KOPT-K1 (cell line): ENCODE results near the gene ADNP2.

Experiments used
- H3K27ac ChIP-seq: fragments of 200-600 bp; sonication (generic); 2 replicates; pipeline ENCODE4 v1.5.1; 2016; ENCODE audit warnings: antibody characterized with exemption, mild to moderate bottlenecking, low read depth, low read length; ENCODE audit not compliant: poor library complexity, severe bottlenecking
- H3K36me3 ChIP-seq: fragments of 200-600 bp; sonication (generic); 2 replicates; pipeline ENCODE4 v1.5.1; 2017; ENCODE audit warnings: antibody characterized with exemption, mild to moderate bottlenecking, low read length, moderate library complexity; ENCODE audit not compliant: insufficient read depth
- H3K9me3 ChIP-seq: fragments of 200-600 bp; sonication (generic); 2 replicates; pipeline ENCODE4 v1.5.1; 2017; ENCODE audit warnings: antibody characterized with exemption, low read length, mild to moderate bottlenecking; ENCODE audit not compliant: insufficient read depth, poor library complexity, severe bottlenecking

ADNP2 gene

GRCh38 chr18:80167931-80168330, 58.9 kb downstream of the ADNP2 start:
- peaks cover 28% of the 10 kb centered on the region for H3K9me3 ChIP-seq
- no peaks in the 10 kb centered on the region for H3K36me3 ChIP-seq

DNA sequence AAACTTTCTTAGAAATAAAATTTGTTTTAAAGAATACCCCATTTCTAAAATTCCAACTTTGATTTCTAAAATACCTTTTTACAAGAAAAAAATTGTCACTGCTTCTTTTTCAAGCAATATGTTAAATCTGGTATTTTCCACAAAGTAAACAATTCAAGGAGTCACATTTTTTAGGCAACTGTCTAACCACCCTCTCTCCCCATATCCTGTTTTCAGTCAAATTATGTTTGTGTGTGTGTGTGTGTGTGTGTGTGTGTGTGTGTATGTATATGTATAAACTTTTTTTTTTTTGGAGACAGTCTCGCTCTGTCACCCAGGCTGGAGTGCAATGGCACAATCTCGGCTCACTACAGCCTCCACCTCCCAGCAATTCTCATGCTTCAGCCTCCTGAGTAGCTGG, 59.3 kb downstream of the ADNP2 start:
- Histone ChIP-seq H3K27ac (no peak overlapping the region), H3K36me3 (no peaks in the 10 kb centered on the region), H3K9me3 (peaks cover 24% of the 10 kb centered on the region)

More at GRCh38 chr18:80167931-80168330, 58.9 kb downstream of the ADNP2 start:
- no peak overlapping the region for H3K27ac ChIP-seq

- no peak overlapping the region for H3K27ac ChIP-seq
Measured at GRCh38 chr18:80168982-80169381, 59.9 kb downstream of the ADNP2 start.

DNA sequence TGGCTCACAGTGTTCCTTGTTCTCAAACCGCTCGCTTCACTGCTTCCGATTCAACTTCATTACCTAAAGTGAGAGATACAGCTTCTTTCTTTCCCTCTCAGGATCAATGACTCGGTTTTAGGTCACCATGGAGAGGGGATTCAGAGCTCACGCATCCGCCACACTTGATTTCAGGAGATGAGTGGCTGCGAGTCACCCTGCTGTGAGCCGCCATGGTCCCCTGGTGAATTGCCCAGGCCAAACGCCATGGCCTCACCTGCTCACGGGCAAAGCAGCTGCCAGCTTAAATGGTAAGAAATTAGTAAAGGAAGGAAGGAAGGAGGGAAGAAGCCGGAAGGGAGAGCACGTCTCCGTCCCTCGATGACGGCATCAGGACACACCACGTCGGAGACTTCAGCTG, 60.5 kb downstream of the ADNP2 start:
- Histone ChIP-seq H3K9me3 (peaks cover 12% of the 10 kb centered on the region), H3K36me3 (no peaks in the 10 kb centered on the region), H3K27ac (no peak overlapping the region)

More at GRCh38 chr18:80168982-80169381, 59.9 kb downstream of the ADNP2 start:
- Histone ChIP-seq H3K36me3 (no peaks in the 10 kb centered on the region), H3K9me3 (peaks cover 18% of the 10 kb centered on the region)

- H3K27ac ChIP-seq: no peak overlapping the region
- peaks cover 4% of the 10 kb centered on the region for H3K9me3 ChIP-seq
- no peaks in the 10 kb centered on the region for H3K36me3 ChIP-seq
Measured at GRCh38 chr18:80170395-80171053, 61.5 kb downstream of the ADNP2 start.

- Histone ChIP-seq H3K27ac (no peak overlapping the region), H3K36me3 (no peaks in the 10 kb centered on the region), H3K9me3 (no peaks in the 10 kb centered on the region)
Measured at GRCh38 chr18:80171054-80171872, 62.2 kb downstream of the ADNP2 start.

- Histone ChIP-seq H3K9me3 (no peaks in the 10 kb centered on the region), H3K27ac (no peak overlapping the region), H3K36me3 (no peaks in the 10 kb centered on the region)
Measured at GRCh38 chr18:80172056-80172455, 63.0 kb downstream of the ADNP2 start.

GRCh38 chr18:80173060-80173459, 64.0 kb downstream of the ADNP2 start:
- Histone ChIP-seq H3K36me3 (no peaks in the 10 kb centered on the region), H3K27ac (no peak overlapping the region), H3K9me3 (no peaks in the 10 kb centered on the region)

- H3K27ac ChIP-seq: no peak overlapping the region
- no peaks in the 10 kb centered on the region for H3K9me3 ChIP-seq
- H3K36me3 ChIP-seq: no peaks in the 10 kb centered on the region
Measured at GRCh38 chr18:80175451-80176204, 66.6 kb downstream of the ADNP2 start.

GRCh38 chr18:80176334-80177073, 67.4 kb downstream of the ADNP2 start:
- Histone ChIP-seq H3K27ac (no peak overlapping the region), H3K9me3 (no peaks in the 10 kb centered on the region), H3K36me3 (no peaks in the 10 kb centered on the region)

DNA sequence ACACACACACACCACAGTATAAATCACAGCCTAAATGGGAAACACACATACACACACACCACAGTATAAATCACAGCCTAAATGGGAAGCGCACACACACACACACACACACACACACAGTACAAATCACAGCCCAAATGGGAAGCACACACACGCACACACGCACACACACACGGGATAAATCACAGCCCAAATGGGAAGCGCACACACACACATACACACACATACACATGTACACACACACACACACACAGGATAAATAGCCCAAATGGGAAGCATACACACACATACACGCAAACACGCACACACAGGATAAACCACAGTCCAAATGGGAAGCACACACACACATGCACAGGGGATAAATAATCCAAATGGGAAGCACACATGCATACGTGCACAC, 68.1 kb downstream of the ADNP2 start:
- Histone ChIP-seq H3K27ac (no peak overlapping the region), H3K9me3 (no peaks in the 10 kb centered on the region), H3K36me3 (no peaks in the 10 kb centered on the region)

GRCh38 chr18:80178935-80179818, 70.1 kb downstream of the ADNP2 start:
- Histone ChIP-seq H3K27ac (no peak overlapping the region), H3K9me3 (no peaks in the 10 kb centered on the region), H3K36me3 (no peaks in the 10 kb centered on the region)

GRCh38 chr18:80179857-80180558, 70.9 kb downstream of the ADNP2 start:
- Histone ChIP-seq H3K36me3 (no peaks in the 10 kb centered on the region), H3K27ac (no peak overlapping the region), H3K9me3 (no peaks in the 10 kb centered on the region)
